HG03520 (cell line): Measurements from ENCODE around the gene PTPN1.
"Not testable (repeated sequence)": the region's sequence is repeated elsewhere in the genome, so short reads cannot be mapped to it uniquely, and the experiment has no call there.

ENCODE experiments used
- ATAC-seq: cut with Tn5 transposase; IDR thresholded peaks from one replicate; pipeline ENCODE4 v1.9.1; 2021; ENCODE audit warnings: mild to moderate bottlenecking, moderate library complexity; ENCODE audit not compliant: unreplicated experiment

PTPN1 gene

DNA sequence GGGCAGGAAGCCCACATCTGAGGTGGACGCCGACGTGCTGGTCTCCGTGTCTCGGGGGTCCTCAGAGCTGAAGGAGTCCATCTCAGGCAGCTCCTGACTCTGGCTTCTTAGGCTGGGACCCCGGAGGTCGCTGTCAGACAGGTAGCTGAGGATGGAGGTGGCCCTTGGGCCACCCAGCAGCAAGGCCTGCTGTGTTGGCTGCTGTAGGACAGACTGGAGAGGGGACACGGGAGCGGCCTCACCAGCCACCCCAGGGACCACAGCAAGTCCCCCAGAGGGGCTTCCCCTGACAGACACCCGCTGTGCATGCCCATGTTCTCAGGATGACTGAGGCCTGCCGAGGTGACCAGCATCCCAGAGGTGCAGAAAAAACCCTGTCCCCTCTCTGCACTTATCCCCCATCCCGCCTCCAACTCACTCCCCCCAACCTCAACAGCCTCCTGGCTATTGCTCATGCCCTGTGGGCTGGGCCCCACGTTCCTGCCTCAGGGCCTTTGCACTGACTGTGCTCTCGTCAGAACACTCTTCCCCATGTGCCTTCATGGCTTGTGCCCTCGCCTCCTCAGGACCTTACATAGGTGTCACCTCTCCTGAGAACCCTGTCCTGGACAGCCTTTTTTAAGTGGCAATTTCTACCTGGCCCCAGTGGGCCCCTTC is 92.4 kb downstream of the PTPN1 start:
- ATAC-seq, result no peak

- ATAC-seq, result no peak
Measured at GRCh38 chr20:50604451-50604850, 94.3 kb downstream of the PTPN1 start.

DNA sequence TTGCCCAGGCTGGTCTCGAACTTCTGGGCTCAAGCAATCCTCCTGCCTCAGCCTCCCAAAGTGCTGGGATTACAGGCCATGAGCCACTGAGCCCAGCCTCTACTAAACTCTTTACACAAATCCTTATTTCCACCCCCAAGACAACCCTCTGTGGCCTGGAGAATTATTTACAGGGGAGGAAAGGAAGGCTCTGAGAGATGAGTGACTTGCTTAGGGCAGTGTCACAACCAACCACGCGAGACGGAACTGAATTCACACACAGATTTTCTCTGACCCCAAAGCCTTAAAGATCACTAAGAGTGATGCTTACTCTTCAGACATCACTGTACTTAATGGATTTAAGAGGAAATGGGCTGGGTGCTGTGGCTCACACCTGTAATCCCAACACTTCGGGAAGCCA is 95.0 kb downstream of the PTPN1 start:
- ATAC-seq, result no peak

DNA sequence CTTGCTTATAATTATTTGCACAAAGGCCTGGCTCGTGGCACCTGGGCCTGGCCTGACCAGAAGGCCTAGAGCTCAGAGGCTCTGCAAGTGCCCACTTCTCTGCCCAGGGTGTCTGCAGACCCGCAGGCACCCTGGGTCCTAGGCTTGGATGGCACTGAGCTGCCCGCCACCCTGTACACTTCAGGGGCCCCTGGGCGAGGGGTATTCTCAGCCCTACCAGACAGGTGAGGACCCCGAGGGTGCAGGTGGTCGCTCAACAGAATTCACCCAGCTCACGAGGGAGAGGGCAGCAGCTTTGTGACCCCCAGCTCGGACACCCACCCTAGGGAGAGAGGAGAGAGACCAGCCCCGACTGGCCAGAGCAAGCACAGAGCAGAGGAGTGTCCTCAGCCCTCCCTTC is 97.3 kb downstream of the PTPN1 start:
- no peak for ATAC-seq

GRCh38 chr20:50607850-50608749 is 97.9 kb downstream of the PTPN1 start:
- no peak for ATAC-seq

GRCh38 chr20:50608750-50609104 is 98.5 kb downstream of the PTPN1 start:
- ATAC-seq, result no peak

GRCh38 chr20:50609438-50609989 is 99.3 kb downstream of the PTPN1 start:
- no peak for ATAC-seq

DNA sequence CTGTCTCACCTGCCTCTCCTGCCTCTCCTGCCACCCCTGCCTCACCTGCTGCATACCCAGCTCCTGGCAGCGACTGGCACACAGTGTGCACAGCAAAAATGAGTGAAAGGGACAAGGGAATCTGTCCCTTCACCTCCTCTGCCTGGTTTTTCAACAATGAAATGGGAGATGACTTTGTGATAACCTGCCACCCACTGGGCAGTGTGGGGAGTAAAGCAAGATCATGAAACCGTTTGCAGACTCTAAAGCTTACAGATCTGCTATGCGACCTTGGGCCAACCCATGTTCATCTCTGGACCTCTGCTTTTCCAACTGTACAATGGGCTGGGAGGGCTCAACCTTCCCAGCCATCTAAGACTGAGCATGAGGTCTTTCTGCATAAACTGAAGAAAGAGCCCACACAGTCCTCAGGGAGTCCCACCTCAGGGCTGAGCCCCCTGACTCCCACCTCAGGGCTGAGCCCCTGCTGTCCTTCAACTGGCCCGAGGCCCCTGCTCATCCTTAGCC is 100.1 kb downstream of the PTPN1 start:
- no peak for ATAC-seq

DNA sequence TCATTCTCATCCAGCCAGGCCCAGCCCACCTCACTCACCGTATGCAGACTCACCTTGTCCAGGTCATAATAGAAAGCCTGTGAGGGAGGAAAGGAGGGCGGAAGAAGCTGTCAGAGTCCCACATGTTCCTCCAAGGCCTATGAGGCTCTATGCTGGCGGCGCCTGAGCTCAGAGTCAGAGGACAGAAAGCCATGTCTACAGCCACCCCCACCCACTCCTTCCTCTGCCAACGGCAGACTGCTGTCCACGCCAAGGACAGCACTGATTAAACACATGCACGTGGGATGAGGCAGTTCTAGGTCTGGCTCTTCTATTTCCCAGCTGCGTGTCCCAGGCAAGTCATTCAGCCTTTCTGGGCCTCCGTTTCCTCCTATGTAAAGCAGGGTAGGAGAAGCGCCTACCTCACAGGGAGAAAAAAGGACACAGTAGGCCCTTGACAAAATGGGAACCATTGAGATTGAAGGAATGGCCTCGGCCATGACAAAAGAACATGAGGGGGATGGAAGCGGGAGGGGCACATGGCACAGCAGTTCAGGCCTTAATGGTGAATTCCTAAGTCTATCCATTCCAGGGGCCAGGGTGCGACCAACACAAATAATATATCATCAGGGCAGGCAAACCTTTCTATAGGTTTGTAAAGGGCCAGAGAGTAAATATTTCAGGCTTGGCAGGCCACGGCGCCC is 101.1 kb downstream of the PTPN1 start:
- ATAC-seq, result no peak

DNA sequence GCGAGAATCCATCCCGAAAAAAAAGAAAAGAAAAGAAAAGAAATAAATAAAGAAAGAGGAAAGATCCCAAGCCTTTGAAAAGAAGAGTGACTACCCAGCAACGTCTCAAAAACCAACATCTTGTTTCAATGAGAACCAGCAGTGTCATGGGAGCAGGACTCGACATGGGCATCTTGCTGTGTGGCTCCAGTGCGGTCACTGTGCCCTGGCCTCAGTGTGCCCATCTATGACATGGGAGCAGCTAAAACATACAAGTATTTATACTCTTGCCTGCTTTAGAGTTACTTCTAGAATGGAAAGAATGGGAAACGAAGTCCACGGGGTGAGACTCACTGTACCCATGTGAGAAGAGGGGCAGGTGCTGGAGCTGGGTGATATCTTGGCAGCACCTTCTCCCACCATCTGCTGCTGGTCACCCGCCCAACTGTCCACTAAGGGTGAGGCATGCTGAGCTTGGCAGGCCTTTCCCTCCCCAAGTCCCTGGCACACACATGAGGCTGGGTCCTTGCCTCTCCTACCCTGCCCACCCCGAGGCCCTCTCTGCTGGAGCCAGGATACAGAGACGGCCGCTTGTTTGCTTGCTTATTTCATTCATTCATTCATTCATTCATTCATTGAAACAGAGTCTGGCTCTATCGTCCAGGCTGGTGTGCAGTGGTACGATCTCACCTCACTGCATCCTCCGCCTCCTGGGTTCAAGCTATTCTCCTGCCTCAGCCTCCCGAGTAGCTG is 103.4 kb downstream of the PTPN1 start:
- no peak for ATAC-seq

DNA sequence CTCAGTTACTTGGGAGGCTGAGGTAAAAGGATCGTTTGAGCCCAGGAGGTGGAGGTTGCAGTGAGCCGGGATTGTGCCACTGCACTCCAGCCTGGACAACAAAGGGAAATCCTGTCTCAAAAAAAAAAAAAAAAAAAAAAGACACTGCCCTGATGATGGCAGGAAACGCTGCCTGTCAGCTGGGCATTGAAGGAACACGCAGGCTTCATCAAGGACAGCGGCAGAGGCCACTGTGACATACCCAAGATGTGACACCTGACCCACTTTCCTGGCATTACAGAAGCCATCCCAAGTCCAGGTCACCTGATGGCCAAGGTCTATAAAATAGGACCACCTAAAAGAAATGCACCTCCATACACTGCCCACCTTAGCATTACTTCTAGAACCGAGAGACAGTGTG is 105.2 kb downstream of the PTPN1 start:
- ATAC-seq, result no peak

GRCh38 chr20:50617022-50617421 is 106.8 kb downstream of the PTPN1 start:
- no peak for ATAC-seq

DNA sequence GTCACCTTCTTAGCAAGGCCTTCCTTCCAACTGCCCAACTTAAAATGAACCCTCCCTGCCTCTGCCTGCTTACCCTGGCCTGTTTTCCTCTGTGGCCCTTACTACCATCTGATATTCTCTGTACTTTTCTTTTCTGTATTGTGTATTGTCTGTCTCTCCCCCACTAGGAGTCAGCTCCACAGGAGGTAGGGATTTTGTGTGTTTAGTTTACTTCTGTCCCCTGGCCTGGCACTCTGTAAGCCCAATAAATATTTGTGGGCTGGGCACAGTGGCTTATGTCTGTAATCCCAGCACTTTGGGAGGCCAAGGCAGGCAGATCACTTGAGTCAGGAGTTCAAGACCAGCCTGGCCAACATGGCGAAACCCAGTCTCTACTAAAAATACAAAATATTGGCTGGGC is 108.4 kb downstream of the PTPN1 start:
- no peak for ATAC-seq

DNA sequence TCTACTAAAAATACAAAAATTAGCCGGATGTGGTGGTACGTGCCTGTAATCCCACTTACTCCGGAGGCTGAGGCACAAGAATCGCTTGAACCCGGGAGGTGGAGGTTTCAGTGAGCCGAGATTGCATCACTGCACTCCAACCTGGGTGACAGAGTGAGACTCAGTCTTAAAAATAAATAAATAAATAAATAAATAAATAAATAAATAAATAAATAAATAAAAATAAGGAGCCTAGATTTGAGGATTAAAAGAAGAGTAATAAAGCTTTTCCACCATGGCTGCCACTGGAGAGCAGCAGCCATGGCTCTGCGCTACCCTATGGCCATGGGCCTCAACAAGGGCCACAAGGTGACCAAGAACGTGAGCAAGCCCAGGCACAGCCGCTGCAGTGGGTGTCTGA is 110.3 kb downstream of the PTPN1 start:
- not testable (repeated sequence) for ATAC-seq

GRCh38 chr20:50621068-50621665 is 111.0 kb downstream of the PTPN1 start:
- no peak for ATAC-seq

DNA sequence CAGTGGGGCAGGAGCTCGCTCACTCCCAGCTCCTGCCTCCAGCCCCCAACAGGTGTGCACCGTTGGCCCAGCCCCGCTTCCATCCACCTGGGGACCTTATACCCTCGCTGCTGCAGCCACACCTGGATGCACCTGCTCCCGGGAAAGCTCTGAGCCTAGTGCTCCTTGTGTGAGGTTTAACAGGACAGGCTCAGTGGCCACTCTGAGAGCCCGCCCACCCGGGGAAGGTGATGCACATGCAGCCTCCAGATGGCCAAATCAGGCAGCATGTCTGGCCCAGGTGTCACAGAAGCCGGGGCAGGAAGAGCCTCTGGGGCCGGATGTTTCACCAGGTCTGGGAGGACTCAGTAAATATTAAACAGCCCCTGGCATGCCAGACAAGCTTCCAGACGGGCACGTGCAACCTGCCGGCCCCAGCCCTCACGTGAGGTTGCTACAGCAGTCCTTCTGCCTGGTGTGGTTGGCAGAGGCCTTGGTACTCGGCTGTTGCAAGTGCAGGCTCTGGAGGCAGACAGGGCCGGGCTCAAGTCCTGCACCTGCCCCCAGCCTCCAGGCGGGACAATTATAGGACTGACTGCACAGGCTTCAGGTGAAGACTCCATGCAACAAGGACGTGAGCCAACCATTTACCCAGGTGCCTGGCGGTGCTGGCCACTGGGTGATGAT is 114.3 kb downstream of the PTPN1 start:
- no peak for ATAC-seq

GRCh38 chr20:50625986-50626677 is 115.9 kb downstream of the PTPN1 start:
- ATAC-seq, result no peak

- no peak for ATAC-seq
Measured at GRCh38 chr20:50627747-50628146, 117.6 kb downstream of the PTPN1 start.

DNA sequence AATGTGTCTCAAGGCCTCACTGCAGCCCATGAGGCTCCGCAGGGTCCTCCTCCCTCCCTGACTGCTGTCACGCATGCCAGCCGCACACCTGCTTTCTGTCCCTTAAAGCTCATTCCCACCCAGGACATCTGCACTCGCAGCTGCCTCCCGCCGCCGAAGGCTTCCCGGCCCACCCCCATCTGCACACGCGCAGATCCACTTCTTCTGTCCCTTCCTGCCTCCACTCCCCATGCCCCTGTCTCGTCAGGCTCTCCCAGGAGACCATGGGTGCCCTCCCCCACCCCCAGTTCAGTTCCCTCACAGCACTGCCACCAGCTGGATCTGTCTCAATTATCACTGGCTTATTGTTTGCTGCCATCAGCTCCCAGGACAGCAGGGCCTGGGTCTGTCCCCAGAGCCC is 118.1 kb downstream of the PTPN1 start:
- ATAC-seq, result no peak
